GM21526 (cell line): Measurements from ENCODE around the gene BLVRA.
"Not testable (repeated sequence)": the region's sequence is repeated elsewhere in the genome, so short reads cannot be mapped to it uniquely, and the experiment has no call there.

Source experiments
- ATAC-seq: cut with Tn5 transposase; IDR thresholded peaks from one replicate; pipeline ENCODE4 v1.9.1; 2021; ENCODE audit warnings: moderate library complexity; ENCODE audit not compliant: unreplicated experiment, low FRiP score

Gene BLVRA

GRCh38 chr7:43767311-43767710 is 8.8 kb downstream of the BLVRA start:
- no peak for ATAC-seq

GRCh38 chr7:43768201-43768886 is 9.9 kb downstream of the BLVRA start:
- ATAC-seq = no peak

GRCh38 chr7:43768887-43769272 is 10.4 kb downstream of the BLVRA start:
- ATAC-seq = no peak

- no peak for ATAC-seq
Measured at GRCh38 chr7:43769281-43769680, 10.8 kb downstream of the BLVRA start.

GRCh38 chr7:43769791-43770465 is 11.4 kb downstream of the BLVRA start:
- ATAC-seq = no peak

GRCh38 chr7:43771128-43771527 is 12.6 kb downstream of the BLVRA start:
- ATAC-seq = no peak

GRCh38 chr7:43771573-43771972 is 13.1 kb downstream of the BLVRA start:
- no peak for ATAC-seq

GRCh38 chr7:43773268-43773667 is 14.8 kb downstream of the BLVRA start:
- not testable (repeated sequence) for ATAC-seq

GRCh38 chr7:43775255-43775654 is 16.8 kb downstream of the BLVRA start:
- ATAC-seq = not testable (repeated sequence)

- not testable (repeated sequence) for ATAC-seq
Measured at GRCh38 chr7:43778293-43779044, 20.0 kb downstream of the BLVRA start.

GRCh38 chr7:43779045-43779812 is 20.7 kb downstream of the BLVRA start:
- no peak for ATAC-seq

- no peak for ATAC-seq
Measured at GRCh38 chr7:43781726-43782607, 23.5 kb downstream of the BLVRA start.

- no peak for ATAC-seq
Measured at GRCh38 chr7:43782768-43783555, 24.5 kb downstream of the BLVRA start.

GRCh38 chr7:43784030-43784584 is 25.6 kb downstream of the BLVRA start:
- ATAC-seq = no peak

GRCh38 chr7:43784585-43785087 is 26.2 kb downstream of the BLVRA start:
- peak; percentile 85 for ATAC-seq

GRCh38 chr7:43785420-43785819 is 26.9 kb downstream of the BLVRA start:
- ATAC-seq = no peak

GRCh38 chr7:43787771-43788170 is 29.3 kb downstream of the BLVRA start:
- ATAC-seq = no peak

GRCh38 chr7:43790006-43790405 is 31.5 kb downstream of the BLVRA start:
- ATAC-seq = no peak

- no peak for ATAC-seq
Measured at GRCh38 chr7:43790834-43791233, 32.4 kb downstream of the BLVRA start.
